H9 (cell line): Measurements from ENCODE around the gene GNPTAB. TPM values are rescaled to one million over a fixed set of nuclear protein-coding genes. Genes with fewer than 3 reads are reported as not detected.
"Not testable (repeated sequence)": the region's sequence is repeated elsewhere in the genome, so short reads cannot be mapped to it uniquely, and the experiment has no call there.

Experiments used
- DNase-seq: peaks from one replicate; pipeline ENCODE4 v3.0.0-alpha.2; 2017
- H2AFZ ChIP-seq: one replicate; pipeline ENCODE4 v1.6.1; 2013; ENCODE audit warnings: mild to moderate bottlenecking, low read length, control low read depth, moderate library complexity
- H2AK5ac ChIP-seq: 2 replicates; pipeline ENCODE4 v1.6.1; 2013; ENCODE audit warnings: low read length, control low read depth, mixed read lengths; ENCODE audit not compliant: insufficient read length
- H2BK120ac ChIP-seq: one replicate; pipeline ENCODE4 v1.6.1; 2013; ENCODE audit warnings: low read depth, mild to moderate bottlenecking, low read length, control low read depth, inconsistent platforms; ENCODE audit not compliant: poor library complexity, severe bottlenecking
- H2BK12ac ChIP-seq: 2 replicates; pipeline ENCODE4 v1.6.1; 2013; ENCODE audit warnings: low read length, control low read depth, mixed read lengths, low read depth; ENCODE audit not compliant: insufficient read length
- H2BK15ac ChIP-seq: 2 replicates; pipeline ENCODE4 v1.6.1; 2013; ENCODE audit warnings: low read depth, low read length, control low read depth
- H2BK20ac ChIP-seq: one replicate; pipeline ENCODE4 v1.6.1; 2013; ENCODE audit warnings: low read depth, mild to moderate bottlenecking, low read length, control low read depth, inconsistent platforms; ENCODE audit not compliant: poor library complexity, severe bottlenecking
- H2BK5ac ChIP-seq: 2 replicates; pipeline ENCODE4 v1.6.1; 2013; ENCODE audit warnings: low read length, control low read depth, mixed read lengths; ENCODE audit not compliant: insufficient read length
- H3K14ac ChIP-seq: 2 replicates; pipeline ENCODE4 v1.6.1; 2013; ENCODE audit warnings: low read length, control low read depth; ENCODE audit not compliant: insufficient read depth
- H3K18ac ChIP-seq: 2 replicates; pipeline ENCODE4 v1.6.1; 2013; ENCODE audit warnings: low read depth, mild to moderate bottlenecking, mixed read lengths, low read length, control low read depth; ENCODE audit not compliant: insufficient read length
- H3K23ac ChIP-seq: 2 replicates; pipeline ENCODE4 v1.6.1; 2013; ENCODE audit warnings: low read length, control low read depth, mixed read lengths, low read depth; ENCODE audit not compliant: insufficient read length
- H3K23me2 ChIP-seq: 2 replicates; pipeline ENCODE4 v1.6.1; 2013; ENCODE audit warnings: low read depth, mild to moderate bottlenecking, mixed read lengths, low read length, control low read depth; ENCODE audit not compliant: insufficient read length, poor library complexity, severe bottlenecking
- H3K27ac ChIP-seq: 2 replicates; pipeline ENCODE4 v1.5.1; 2013; ENCODE audit warnings: low read length, control low read depth, mixed read lengths, low read depth; ENCODE audit not compliant: insufficient read length
- H3K27me3 ChIP-seq: 2 replicates; pipeline ENCODE4 v1.6.1; 2013; ENCODE audit warnings: low read length, control low read depth, inconsistent platforms; ENCODE audit not compliant: insufficient read depth
- H3K4ac ChIP-seq: 2 replicates; pipeline ENCODE4 v1.6.1; 2013; ENCODE audit warnings: low read depth, mild to moderate bottlenecking, control low read depth, inconsistent platforms, low read length, moderate library complexity
- H3K4me1 ChIP-seq: 2 replicates; pipeline ENCODE4 v1.6.1; 2013; ENCODE audit warnings: low read length, control low read depth, inconsistent platforms; ENCODE audit not compliant: insufficient read depth
- H3K4me2 ChIP-seq: 2 replicates; pipeline ENCODE4 v1.6.1; 2013; ENCODE audit warnings: low read length, control low read depth, mixed read lengths; ENCODE audit not compliant: insufficient read length, insufficient read depth
- H3K56ac ChIP-seq: 2 replicates; pipeline ENCODE4 v1.6.1; 2013; ENCODE audit warnings: low read depth, mild to moderate bottlenecking, mixed read lengths, low read length, control low read depth; ENCODE audit not compliant: insufficient read length
- H3K79me1 ChIP-seq: 2 replicates; pipeline ENCODE4 v1.6.1; 2013; ENCODE audit warnings: low read depth, mild to moderate bottlenecking, moderate library complexity, low read length, control low read depth, inconsistent platforms; ENCODE audit not compliant: insufficient read depth, poor library complexity, severe bottlenecking
- H3K79me2 ChIP-seq: 2 replicates; pipeline ENCODE4 v1.6.1; 2013; ENCODE audit warnings: low read length, control low read depth, inconsistent platforms; ENCODE audit not compliant: insufficient read depth
- H3K9ac ChIP-seq: 2 replicates; pipeline ENCODE4 v1.6.1; 2013; ENCODE audit warnings: low read length, control low read depth, mixed read lengths; ENCODE audit not compliant: insufficient read length; ENCODE audit errors: extremely low read depth
- H3K9me3 ChIP-seq: one replicate; pipeline ENCODE4 v1.6.1; 2013; ENCODE audit warnings: low read depth, low read length, inconsistent platforms; ENCODE audit not compliant: control insufficient read depth
- H3T11ph ChIP-seq: one replicate; pipeline ENCODE4 v1.6.1; 2013; ENCODE audit warnings: mild to moderate bottlenecking, low read length, control low read depth, inconsistent platforms
- H4K20me1 ChIP-seq: one replicate; pipeline ENCODE4 v1.6.1; 2013; ENCODE audit not compliant: control insufficient read depth, insufficient read length, insufficient read depth
- H4K5ac ChIP-seq: 2 replicates; pipeline ENCODE4 v1.6.1; 2013; ENCODE audit warnings: low read depth, mild to moderate bottlenecking, mixed read lengths, low read length, control low read depth; ENCODE audit not compliant: insufficient read length
- H4K8ac ChIP-seq: replicated peaks from 2 replicates; pipeline ENCODE4 v1.6.1; 2013; ENCODE audit warnings: low read length, control low read depth, mixed read lengths, low read depth; ENCODE audit not compliant: insufficient read length
- H4K91ac ChIP-seq: 2 replicates; pipeline ENCODE4 v1.6.1; 2013; ENCODE audit warnings: low read depth, mild to moderate bottlenecking, moderate library complexity, mixed read lengths, low read length, control low read depth; ENCODE audit not compliant: insufficient read length
- H3K27ac Mint-ChIP-seq, 3 experiments: 2 replicates in 2 of 3; 3 replicates in 1 of 3; pipeline ENCODE4 v1.8.0; 2020 to 2021; ENCODE audit warnings: mixed read lengths in 3 of 3, mild to moderate bottlenecking in 1 of 3, moderate library complexity in 1 of 3
- H3K27me3 Mint-ChIP-seq: 2 replicates; pipeline ENCODE4 v1.8.0; 2021; ENCODE audit warnings: low read depth, mild to moderate bottlenecking, moderate library complexity, mixed read lengths
- H3K36me3 Mint-ChIP-seq, 3 experiments: 2 replicates in 2 of 3; 3 replicates in 1 of 3; pipeline ENCODE4 v1.8.0; 2020 to 2021; ENCODE audit warnings: low read depth in 3 of 3, mixed read lengths in 3 of 3; ENCODE audit not compliant: insufficient read depth in 1 of 3
- H3K4me1 Mint-ChIP-seq, 2 experiments: 2 replicates each; pipeline ENCODE4 v1.8.0; 2020; ENCODE audit warnings: mixed read lengths in 2 of 2
- H3K4me3 Mint-ChIP-seq, 2 experiments: 2 replicates in 1 of 2; 3 replicates in 1 of 2; pipeline ENCODE4 v1.8.0; 2020 to 2021; ENCODE audit warnings: mild to moderate bottlenecking in 2 of 2, mixed read lengths in 2 of 2, moderate library complexity in 1 of 2
- H3K9me3 Mint-ChIP-seq, 2 experiments: 2 replicates in 1 of 2; 3 replicates in 1 of 2; pipeline ENCODE4 v1.8.0; 2020; ENCODE audit warnings: mild to moderate bottlenecking in 2 of 2, mixed read lengths in 2 of 2, moderate library complexity in 1 of 2
- WGBS: extraction: QIAGEN DNeasy Blood & Tissue Kit; methylation state at CpG from one replicate; pipeline ENCODE4 v1.1.7; 2013; ENCODE audit warnings: missing lambda C conversion rate, low lambda C conversion rate, mixed read lengths; ENCODE audit not compliant: insufficient read length; ENCODE audit errors: extremely low coverage; 5-methylcytosine and 5-hydroxymethylcytosine counted together
- total RNA-seq: library from RNA; stranded (reverse); gene quantifications from 2 replicates; pipeline ENCODE4 v1.2.1, GENCODE V29; 2021

Gene GNPTAB
- total RNA-seq, 1 experiment from 2014 or later = 44.3 TPM

DNA sequence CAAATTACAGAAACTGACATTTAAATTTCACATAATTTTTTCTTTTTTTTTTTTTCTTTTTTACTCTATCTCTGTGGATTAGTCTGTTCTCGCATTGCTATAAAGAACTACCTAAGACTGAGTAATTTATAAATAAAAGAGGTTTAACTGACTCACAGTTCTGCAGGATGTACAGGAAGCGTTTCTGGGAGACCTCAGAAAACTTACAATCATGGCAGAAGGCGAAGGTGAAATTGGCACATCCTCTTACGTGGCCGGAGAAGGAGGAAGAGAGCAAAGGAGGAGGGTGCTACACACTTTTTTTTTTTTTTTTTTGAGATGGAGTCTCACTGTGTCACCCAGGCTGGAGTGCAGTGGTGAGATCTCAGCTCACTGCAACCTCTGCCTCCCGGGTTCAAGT lies 19.4 kb downstream of the GNPTAB start:
- not testable (repeated sequence) for H3K4ac ChIP-seq, H3K14ac ChIP-seq, H3K4me3 Mint-ChIP-seq, H2BK5ac ChIP-seq, H2BK20ac ChIP-seq, H3K27me3 ChIP-seq, H3K36me3 Mint-ChIP-seq, H3T11ph ChIP-seq, DNase-seq, H3K27ac ChIP-seq, H3K9ac ChIP-seq, H3K18ac ChIP-seq, H2BK12ac ChIP-seq, H4K5ac ChIP-seq, H2BK15ac ChIP-seq, H3K4me1 ChIP-seq, H4K20me1 ChIP-seq, H2AFZ ChIP-seq, H2BK120ac ChIP-seq, H3K23me2 ChIP-seq, H4K8ac ChIP-seq, H3K9me3 Mint-ChIP-seq, H3K27me3 Mint-ChIP-seq, H3K79me1 ChIP-seq, H3K23ac ChIP-seq, H3K9me3 ChIP-seq, H3K79me2 ChIP-seq, H3K4me2 ChIP-seq, H3K56ac ChIP-seq, H4K91ac ChIP-seq, H2AK5ac ChIP-seq
- no CpG with 5 or more reads among the region's 6 CpGs for WGBS
- H3K27ac Mint-ChIP-seq = peak overlapping the region in 1 of 3 experiments; percentile 10; a peak in 1 of 7 replicates
- H3K4me1 Mint-ChIP-seq = peaks cover 17 to 24% of the 10 kb centered on the region in 2 experiments
